Osteoblast (primary cell): ENCODE measurements around the gene TGM4. TPM values are rescaled to one million over a fixed set of nuclear protein-coding genes. Genes with fewer than 3 reads are reported as not detected.

ENCODE experiments used
- DNase-seq: peaks from one replicate; pipeline ENCODE4 v3.0.0; 2011; ENCODE audit warnings: low spot score, mixed read lengths; ENCODE audit not compliant: insufficient read length; ENCODE audit errors: missing footprints
- H2AFZ ChIP-seq: 2 replicates; pipeline ENCODE4 v1.6.0; 2011; ENCODE audit warnings: mild to moderate bottlenecking, low read length
- H3K27ac ChIP-seq: 2 replicates; pipeline ENCODE4 v1.5.1; 2011; ENCODE audit warnings: mild to moderate bottlenecking, low read depth, low read length, moderate library complexity
- H3K27me3 ChIP-seq: 2 replicates; pipeline ENCODE4 v1.6.0; 2012; ENCODE audit warnings: mild to moderate bottlenecking, control low read depth, inconsistent platforms, low read length, moderate library complexity; ENCODE audit not compliant: insufficient read depth
- H3K36me3 ChIP-seq: 2 replicates; pipeline ENCODE4 v1.5.1; 2011; ENCODE audit warnings: mild to moderate bottlenecking, low read length, control low read depth, moderate library complexity; ENCODE audit not compliant: insufficient read depth
- H3K4me1 ChIP-seq: 2 replicates; pipeline ENCODE4 v1.5.1; 2011; ENCODE audit warnings: mild to moderate bottlenecking, low read length, control low read depth, moderate library complexity; ENCODE audit not compliant: insufficient read depth
- H3K4me2 ChIP-seq: 2 replicates; pipeline ENCODE4 v1.6.0; 2011; ENCODE audit warnings: mild to moderate bottlenecking, low read length; ENCODE audit not compliant: insufficient read depth
- H3K4me3 ChIP-seq: fragments of 200-600 bp; sonication (generic); 3 replicates; pipeline ENCODE4 v1.5.1; 2012; ENCODE audit warnings: mild to moderate bottlenecking, low read length, inconsistent platforms; ENCODE audit not compliant: insufficient read depth
- H3K79me2 ChIP-seq: 2 replicates; pipeline ENCODE4 v1.6.0; 2012; ENCODE audit warnings: mild to moderate bottlenecking, low read length, control low read depth, inconsistent platforms; ENCODE audit not compliant: insufficient read depth
- H3K9me3 ChIP-seq: 2 replicates; pipeline ENCODE4 v1.5.1; 2011; ENCODE audit warnings: low read depth, low read length, control low read depth
- H4K20me1 ChIP-seq: 2 replicates; pipeline ENCODE4 v1.6.0; 2012; ENCODE audit warnings: mild to moderate bottlenecking, low read length, control low read depth; ENCODE audit not compliant: insufficient read depth
- CTCF ChIP-seq: IDR thresholded peaks from 2 replicates; pipeline ENCODE4 v1.5.1; 2011; ENCODE audit warnings: mild to moderate bottlenecking, low read depth, low read length, moderate library complexity; ENCODE audit errors: extremely low read depth
- total RNA-seq: library from RNA; depleted of rRNA; stranded (reverse); fragments of >200 nt; gene quantifications from 2 replicates; pipeline ENCODE4 v1.2.3, GENCODE V29; 2012

The TGM4 gene
- total RNA-seq, 1 donor: not detected

GRCh38 chr3:44932271-44932670 is 57.9 kb downstream of the TGM4 start:
- no peak overlapping the region for H3K4me2 ChIP-seq
- no peak for DNase-seq
- TF ChIP-seq CTCF: no peak
- no peak overlapping the region for H3K27ac ChIP-seq
- no peaks in the 10 kb centered on the region for H3K4me1 ChIP-seq
- no peaks in the 10 kb centered on the region for H4K20me1 ChIP-seq
- H2AFZ ChIP-seq: no peak overlapping the region
- H3K36me3 ChIP-seq: peaks cover 17% of the 10 kb centered on the region
- peaks cover 3% of the 10 kb centered on the region for H3K79me2 ChIP-seq
- no peak overlapping the region for H3K4me3 ChIP-seq
- H3K27me3 ChIP-seq: no peaks in the 10 kb centered on the region
- no peaks in the 10 kb centered on the region for H3K9me3 ChIP-seq

- Histone ChIP-seq H3K27me3 (no peaks in the 10 kb centered on the region), H2AFZ (no peak overlapping the region), H3K4me1 (no peaks in the 10 kb centered on the region), H4K20me1 (no peaks in the 10 kb centered on the region), H3K4me2 (no peak overlapping the region), H3K36me3 (peaks cover 17% of the 10 kb centered on the region), H3K9me3 (no peaks in the 10 kb centered on the region), H3K79me2 (peaks cover 3% of the 10 kb centered on the region), H3K27ac (no peak overlapping the region), H3K4me3 (no peak overlapping the region)
- DNase-seq: no peak
- no peak for TF ChIP-seq CTCF
These were observed 58.9 kb downstream of the TGM4 start for GRCh38 chr3:44932986-44933944.

- Histone ChIP-seq H3K27me3 (no peaks in the 10 kb centered on the region), H3K27ac (no peak overlapping the region), H3K4me3 (no peak overlapping the region), H4K20me1 (peaks cover 3% of the 10 kb centered on the region), H3K79me2 (peaks cover 3% of the 10 kb centered on the region), H3K9me3 (no peaks in the 10 kb centered on the region), H3K4me1 (peaks cover 13% of the 10 kb centered on the region), H3K4me2 (no peak overlapping the region), H3K36me3 (peaks cover 19% of the 10 kb centered on the region), H2AFZ (no peak overlapping the region)
- no peak for DNase-seq
- TF ChIP-seq CTCF: no peak
These were observed 65.2 kb downstream of the TGM4 start for GRCh38 chr3:44939581-44940036.

GRCh38 chr3:44942202-44942921 is 68.0 kb downstream of the TGM4 start:
- peaks cover 13% of the 10 kb centered on the region for H3K4me1 ChIP-seq
- H3K27ac ChIP-seq: peak overlapping the region; percentile 29
- H3K4me3 ChIP-seq: no peak overlapping the region
- H3K36me3 ChIP-seq: peaks cover 19% of the 10 kb centered on the region
- no peak overlapping the region for H3K4me2 ChIP-seq
- H3K9me3 ChIP-seq: no peaks in the 10 kb centered on the region
- peaks cover 5% of the 10 kb centered on the region for H4K20me1 ChIP-seq
- peak; percentile 78 for DNase-seq
- no peaks in the 10 kb centered on the region for H3K79me2 ChIP-seq
- no peak for TF ChIP-seq CTCF
- H3K27me3 ChIP-seq: no peaks in the 10 kb centered on the region
- no peak overlapping the region for H2AFZ ChIP-seq
